NT2/D1 (cell line): ENCODE results near the gene GPR152.

Experiments
- DNase-seq: peaks from one replicate; pipeline ENCODE4 v3.0.0-alpha.2; 2011; ENCODE audit warnings: low read depth, low spot score
- H3K27me3 ChIP-seq: 2 replicates; pipeline ENCODE4 v1.6.0; 2011; ENCODE audit warnings: mild to moderate bottlenecking; ENCODE audit not compliant: insufficient read length, insufficient read depth
- H3K36me3 ChIP-seq: 2 replicates; pipeline ENCODE4 v1.6.1; 2011; ENCODE audit warnings: mild to moderate bottlenecking, low read length, mixed read lengths; ENCODE audit not compliant: insufficient read depth, insufficient read length
- H3K4me1 ChIP-seq: 2 replicates; pipeline ENCODE4 v1.5.1; 2011; ENCODE audit not compliant: insufficient read depth, insufficient read length
- H3K4me3 ChIP-seq: 2 replicates; pipeline ENCODE4 v1.5.1; 2011; ENCODE audit warnings: low read depth; ENCODE audit not compliant: insufficient read length
- H3K9ac ChIP-seq: 2 replicates; pipeline ENCODE4 v1.6.0; 2011; ENCODE audit warnings: low read depth; ENCODE audit not compliant: insufficient read length
- H3K9me3 ChIP-seq: 2 replicates; pipeline ENCODE4 v1.5.1; 2011; ENCODE audit warnings: mild to moderate bottlenecking, low read length; ENCODE audit not compliant: insufficient read depth
- SUZ12 ChIP-seq: IDR thresholded peaks from 2 replicates; pipeline ENCODE4 v1.6.1; 2011; ENCODE audit not compliant: insufficient read length, insufficient read depth; ENCODE audit errors: extremely low read depth
- YY1 ChIP-seq: IDR thresholded peaks from 2 replicates; pipeline ENCODE4 v1.6.1; 2011; ENCODE audit not compliant: insufficient read length, insufficient read depth
- ZNF274 ChIP-seq: IDR thresholded peaks from 2 replicates; pipeline ENCODE4 v1.6.1; 2011; ENCODE audit warnings: mild to moderate bottlenecking, low read depth, low read length

Gene GPR152

GRCh38 chr11:67409781-67410368 is 42.7 kb downstream of the GPR152 start:
- H3K9ac ChIP-seq: no peak overlapping the region
- no peaks in the 10 kb centered on the region for H3K36me3 ChIP-seq
- peaks cover 50% of the 10 kb centered on the region for H3K4me1 ChIP-seq
- DNase-seq: no peak
- H3K27me3 ChIP-seq: peaks cover 56% of the 10 kb centered on the region
- no peak for TF ChIP-seq YY1
- TF ChIP-seq ZNF274: no peak
- no peak for TF ChIP-seq SUZ12
- H3K9me3 ChIP-seq: no peaks in the 10 kb centered on the region
- no peak overlapping the region for H3K4me3 ChIP-seq

GRCh38 chr11:67409261-67409666 is 43.3 kb downstream of the GPR152 start:
- Histone ChIP-seq H3K4me1 (peaks cover 48% of the 10 kb centered on the region), H3K36me3 (no peaks in the 10 kb centered on the region), H3K4me3 (no peak overlapping the region), H3K9me3 (no peaks in the 10 kb centered on the region), H3K27me3 (peaks cover 55% of the 10 kb centered on the region), H3K9ac (no peak overlapping the region)
- DNase-seq: no peak
- TF ChIP-seq ZNF274 (no peak), SUZ12 (no peak), YY1 (no peak)

- Histone ChIP-seq H3K9me3 (no peaks in the 10 kb centered on the region), H3K36me3 (no peaks in the 10 kb centered on the region), H3K4me1 (peaks cover 53% of the 10 kb centered on the region), H3K27me3 (peaks cover 55% of the 10 kb centered on the region), H3K4me3 (no peak overlapping the region), H3K9ac (no peak overlapping the region)
- TF ChIP-seq SUZ12: no peak
- TF ChIP-seq YY1: no peak
- no peak for TF ChIP-seq ZNF274
- DNase-seq: no peak
These were observed 43.9 kb downstream of the GPR152 start for GRCh38 chr11:67408437-67409200.

- no peak for DNase-seq
- H3K36me3 ChIP-seq: no peaks in the 10 kb centered on the region
- TF ChIP-seq YY1: no peak
- no peak for TF ChIP-seq SUZ12
- no peak for TF ChIP-seq ZNF274
- H3K27me3 ChIP-seq: peaks cover 50% of the 10 kb centered on the region
- H3K9me3 ChIP-seq: no peaks in the 10 kb centered on the region
- H3K4me3 ChIP-seq: no peak overlapping the region
- H3K4me1 ChIP-seq: peaks cover 50% of the 10 kb centered on the region
- no peak overlapping the region for H3K9ac ChIP-seq
These were observed 44.8 kb downstream of the GPR152 start for GRCh38 chr11:67407688-67408163.

GRCh38 chr11:67406969-67407687 is 45.4 kb downstream of the GPR152 start:
- no peak for DNase-seq
- no peak for TF ChIP-seq ZNF274
- TF ChIP-seq YY1: no peak
- no peak for TF ChIP-seq SUZ12
- Histone ChIP-seq H3K4me3 (no peak overlapping the region), H3K4me1 (peaks cover 45% of the 10 kb centered on the region), H3K9ac (no peak overlapping the region), H3K36me3 (no peaks in the 10 kb centered on the region), H3K9me3 (no peaks in the 10 kb centered on the region), H3K27me3 (peaks cover 45% of the 10 kb centered on the region)

GRCh38 chr11:67406420-67406968 is 46.0 kb downstream of the GPR152 start:
- TF ChIP-seq YY1 (no peak), ZNF274 (no peak), SUZ12 (no peak)
- peaks cover 44% of the 10 kb centered on the region for H3K4me1 ChIP-seq
- no peaks in the 10 kb centered on the region for H3K9me3 ChIP-seq
- H3K4me3 ChIP-seq: no peak overlapping the region
- DNase-seq: no peak
- H3K36me3 ChIP-seq: no peaks in the 10 kb centered on the region
- no peak overlapping the region for H3K9ac ChIP-seq
- peaks cover 39% of the 10 kb centered on the region for H3K27me3 ChIP-seq

GRCh38 chr11:67405688-67406339 is 46.7 kb downstream of the GPR152 start:
- no peak overlapping the region for H3K9ac ChIP-seq
- TF ChIP-seq ZNF274 (no peak), YY1 (no peak), SUZ12 (no peak)
- peaks cover 38% of the 10 kb centered on the region for H3K4me1 ChIP-seq
- H3K4me3 ChIP-seq: no peak overlapping the region
- peaks cover under 1% of the 10 kb centered on the region for H3K36me3 ChIP-seq
- no peak for DNase-seq
- peaks cover 38% of the 10 kb centered on the region for H3K27me3 ChIP-seq
- no peaks in the 10 kb centered on the region for H3K9me3 ChIP-seq
